GM12892 (cell line): ENCODE data around the gene AKAP13.

Experiments used
- POLR2A ChIP-seq: IDR thresholded peaks from 2 replicates; pipeline ENCODE4 v1.6.1; 2011; ENCODE audit warnings: low read depth, low read length, control low read depth
- POLR2AphosphoS5 ChIP-seq: IDR thresholded peaks from 2 replicates; pipeline ENCODE4 v1.6.1; 2011; ENCODE audit warnings: low read depth, low read length, control low read depth
- TAF1 ChIP-seq: IDR thresholded peaks from 2 replicates; pipeline ENCODE4 v1.6.1; 2011; ENCODE audit warnings: low read depth, mild to moderate bottlenecking, control low read depth, low read length, borderline replicate concordance

DNA sequence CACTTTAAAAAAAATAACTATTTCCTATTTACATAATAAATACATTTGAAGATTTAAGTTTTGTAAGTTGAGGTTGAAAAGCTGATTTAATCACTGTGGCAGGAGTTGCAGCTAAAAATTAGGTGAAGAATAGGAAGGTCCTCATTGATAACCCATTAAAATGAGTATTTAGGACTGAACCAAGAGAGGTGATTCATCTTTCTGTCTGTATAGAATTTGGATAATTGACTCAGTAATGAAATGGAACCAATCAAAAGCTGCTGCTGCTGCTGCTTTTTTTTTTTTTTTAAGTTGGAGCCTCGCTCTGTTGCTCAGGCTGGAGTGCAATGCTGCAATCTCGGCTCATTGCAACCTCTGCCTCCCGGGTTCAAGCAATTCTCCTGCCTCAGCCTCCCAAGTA, 223.8 kb downstream of the AKAP13 start:
- TF ChIP-seq POLR2A: no peak
- TF ChIP-seq POLR2AphosphoS5: no peak
- no peak for TF ChIP-seq TAF1
